GM19035 (cell line): ENCODE measurements around the gene CSAG1.
"Not testable (repeated sequence)": the region's sequence is repeated elsewhere in the genome, so short reads cannot be mapped to it uniquely, and the experiment has no call there.

Experiments used
- ATAC-seq: cut with Tn5 transposase; IDR thresholded peaks from one replicate; pipeline ENCODE4 v1.9.1; 2021; ENCODE audit not compliant: unreplicated experiment

Gene CSAG1, protein sequence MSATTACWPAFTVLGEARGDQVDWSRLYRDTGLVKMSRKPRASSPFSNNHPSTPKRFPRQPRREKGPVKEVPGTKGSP

DNA sequence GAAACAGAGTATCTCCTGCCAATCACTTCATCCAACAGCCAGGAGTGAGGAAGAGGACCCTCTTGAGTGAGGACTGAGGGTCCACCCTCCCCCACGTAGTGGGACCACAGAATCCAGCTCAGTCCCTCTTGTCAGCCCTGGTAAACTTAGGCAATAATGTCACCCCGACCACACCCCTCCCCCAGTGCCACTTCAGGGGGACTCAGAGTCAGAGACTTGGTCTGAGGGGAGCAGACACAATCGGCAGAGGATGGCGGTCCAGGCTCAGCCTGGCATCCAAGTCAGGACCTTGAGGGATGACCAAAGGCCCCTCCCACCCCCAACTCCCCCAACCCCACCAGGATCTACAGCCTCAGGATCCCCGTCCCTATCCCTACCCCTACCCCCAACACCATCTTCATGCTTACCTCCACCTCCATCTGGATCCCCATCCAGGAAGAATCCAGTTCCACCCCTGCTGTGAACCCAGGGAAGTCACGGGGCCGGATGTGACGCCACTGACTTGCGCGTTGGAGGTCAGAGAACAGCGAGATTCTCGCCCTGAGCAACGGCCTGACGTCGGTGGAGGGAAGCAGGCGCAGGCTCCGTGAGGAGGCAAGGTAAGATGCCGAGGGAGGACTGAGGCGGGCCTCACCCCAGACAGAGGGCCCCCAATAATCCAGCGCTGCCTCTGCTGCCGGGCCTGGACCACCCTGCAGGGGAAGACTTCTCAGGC is at the start of gene CSAG1, which contains the start of gene MAGEA12:
CSAG1 (minus strand) TSS at position 461 of the 715 bp plus-strand sequence. CDS start 1,261 bp downstream, outside the sequence.
MAGEA12 (plus strand) TSS at position 497 of the 715 bp plus-strand sequence. CDS start 2,405 bp downstream, outside the sequence.
- no peak for ATAC-seq

GRCh38 chrX:152769549-152770289 is 36.2 kb upstream of the CSAG1 start, which contains the start of gene MAGEA6:
TSS of gene MAGEA6 (minus strand) at chrX:152769689. CDS start at chrX:152767650, 2,039 bp downstream.
- not testable (repeated sequence) for ATAC-seq

DNA sequence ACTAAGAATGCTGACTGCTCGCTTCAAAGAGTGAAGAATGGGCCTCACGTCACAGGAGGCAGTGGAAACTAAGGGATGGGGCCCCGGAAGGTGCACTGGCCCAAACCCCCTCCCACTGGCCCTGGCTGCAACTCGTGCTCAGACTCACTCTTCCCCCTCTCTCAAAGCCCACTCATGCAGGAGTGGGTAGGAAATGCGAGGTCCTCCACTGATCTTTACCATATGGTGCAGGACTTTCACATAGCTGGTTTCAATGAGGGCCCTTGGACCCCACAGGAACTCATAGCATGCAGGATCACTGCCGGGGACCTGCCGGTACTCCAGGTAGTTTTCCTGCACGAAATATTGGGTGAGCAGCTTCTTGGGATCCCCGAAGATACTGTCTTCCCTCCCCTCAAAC is 33.0 kb upstream of the CSAG1 start:
- ATAC-seq: not testable (repeated sequence)

DNA sequence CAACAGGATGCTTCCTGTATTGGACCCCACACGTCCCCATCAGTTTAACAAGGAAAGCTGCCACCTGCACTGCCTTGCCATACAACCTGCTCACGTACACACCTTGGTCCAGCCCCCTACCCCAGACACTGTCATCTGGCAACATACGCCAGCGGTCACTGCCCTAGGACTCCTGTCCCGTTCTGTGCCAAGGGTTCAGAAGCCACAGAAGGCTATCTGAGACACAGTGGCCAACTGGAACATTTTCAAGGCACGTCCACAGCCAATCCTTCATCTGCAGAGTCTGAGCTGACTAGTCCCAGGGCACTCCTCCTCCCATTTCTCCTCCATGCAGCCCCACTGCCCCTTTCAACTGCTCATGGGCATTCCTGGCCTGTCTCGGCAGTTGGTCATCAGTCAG is 28.1 kb upstream of the CSAG1 start:
- ATAC-seq: not testable (repeated sequence)

DNA sequence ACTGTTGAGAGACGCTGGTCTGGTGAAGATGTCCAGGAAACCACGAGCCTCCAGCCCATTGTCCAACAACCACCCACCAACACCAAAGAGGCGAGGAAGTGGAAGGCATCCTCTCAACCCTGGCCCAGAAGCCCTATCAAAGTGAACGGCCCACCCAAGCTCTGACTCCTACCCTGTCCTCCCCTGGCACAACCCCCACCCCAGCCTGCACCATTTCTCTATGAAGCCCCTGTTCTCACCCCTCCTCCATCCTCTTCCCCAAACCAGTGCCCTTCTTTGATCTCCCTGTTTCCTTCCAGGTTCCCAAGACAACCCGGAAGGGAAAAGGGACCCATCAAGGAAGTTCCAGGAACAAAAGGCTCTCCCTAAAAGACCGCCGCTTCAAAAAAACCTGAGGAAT is 26.0 kb upstream of the CSAG1 start:
- not testable (repeated sequence) for ATAC-seq

DNA sequence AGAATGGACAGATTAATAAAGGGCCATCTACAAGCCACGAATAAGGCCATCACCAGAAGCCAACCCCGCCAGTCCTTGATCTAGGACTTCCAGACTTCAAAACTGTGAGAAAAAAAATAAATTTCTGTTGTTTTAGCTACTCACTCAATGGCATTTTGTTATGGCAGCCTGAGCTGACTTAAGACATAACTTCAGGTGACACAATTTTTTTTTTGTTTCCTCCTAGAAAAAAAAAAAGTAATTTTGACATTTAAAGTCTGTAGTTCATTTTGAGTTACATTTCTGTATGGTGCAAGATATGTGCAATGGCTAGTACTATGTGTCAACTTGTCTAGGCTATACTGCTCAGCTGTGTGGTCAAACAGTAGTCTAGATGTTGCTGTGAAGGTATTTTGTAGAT is 25.4 kb upstream of the CSAG1 start, which contains the start of gene CSAG3:
CSAG3 (plus strand) TSS at position 301 of the 400 bp plus-strand sequence.
- ATAC-seq: not testable (repeated sequence)

- not testable (repeated sequence) for ATAC-seq
Measured at GRCh38 chrX:152754871-152755270, 21.4 kb upstream of the CSAG1 start.

GRCh38 chrX:152753686-152754650 is 20.4 kb upstream of the CSAG1 start, which contains the start of gene MAGEA2:
TSS of gene MAGEA2 (minus strand) at chrX:152753842. CDS start at chrX:152751363, 2,479 bp downstream.
- not testable (repeated sequence) for ATAC-seq

GRCh38 chrX:152738560-152738959 is 5.0 kb upstream of the CSAG1 start:
- ATAC-seq: no peak

DNA sequence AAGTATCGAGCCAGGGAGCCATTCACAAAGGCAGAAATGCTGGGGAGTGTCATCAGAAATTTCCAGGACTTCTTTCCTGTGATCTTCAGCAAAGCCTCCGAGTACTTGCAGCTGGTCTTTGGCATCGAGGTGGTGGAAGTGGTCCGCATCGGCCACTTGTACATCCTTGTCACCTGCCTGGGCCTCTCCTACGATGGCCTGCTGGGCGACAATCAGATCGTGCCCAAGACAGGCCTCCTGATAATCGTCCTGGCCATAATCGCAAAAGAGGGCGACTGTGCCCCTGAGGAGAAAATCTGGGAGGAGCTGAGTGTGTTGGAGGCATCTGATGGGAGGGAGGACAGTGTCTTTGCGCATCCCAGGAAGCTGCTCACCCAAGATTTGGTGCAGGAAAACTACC is 3.0 kb upstream of the CSAG1 start:
- not testable (repeated sequence) for ATAC-seq

- no peak for ATAC-seq
Measured at GRCh38 chrX:152735860-152736511, 2.5 kb upstream of the CSAG1 start.

- no peak for ATAC-seq
Measured at GRCh38 chrX:152735101-152735500, 1.6 kb upstream of the CSAG1 start.

DNA sequence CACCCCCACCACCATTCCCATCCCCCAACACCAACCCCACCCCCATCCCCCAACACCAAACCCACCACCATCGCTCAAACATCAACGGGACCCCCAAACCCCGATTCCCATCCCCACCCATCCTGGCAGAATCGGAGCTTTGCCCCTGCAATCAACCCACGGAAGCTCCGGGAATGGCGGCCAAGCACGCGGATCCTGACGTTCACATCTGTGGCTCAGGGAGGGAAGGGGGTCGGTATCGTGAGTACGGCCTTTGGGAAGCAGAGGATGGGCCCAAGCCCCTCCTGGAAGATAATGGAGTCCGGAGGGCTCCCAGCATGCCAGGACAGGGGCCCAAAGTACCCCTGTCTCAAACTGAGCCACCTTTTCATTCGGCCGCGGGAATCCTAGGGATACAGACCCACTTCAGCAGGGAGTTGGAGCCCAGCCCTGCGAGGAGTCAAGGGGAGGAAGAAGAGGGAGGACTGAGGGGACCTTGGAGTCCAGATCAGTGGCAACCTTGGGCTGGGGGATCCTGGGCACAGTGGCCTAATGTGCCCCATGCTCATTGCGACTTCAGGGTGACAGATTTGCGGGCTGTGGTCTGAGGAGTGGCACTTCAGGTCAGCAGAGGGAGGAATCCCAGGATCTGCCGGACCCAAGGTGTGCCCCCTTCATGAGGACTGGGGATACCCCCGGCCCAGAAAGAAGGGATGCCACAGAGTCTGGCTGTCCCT is 780 bp upstream of the CSAG1 start:
- not testable (repeated sequence) for ATAC-seq

DNA sequence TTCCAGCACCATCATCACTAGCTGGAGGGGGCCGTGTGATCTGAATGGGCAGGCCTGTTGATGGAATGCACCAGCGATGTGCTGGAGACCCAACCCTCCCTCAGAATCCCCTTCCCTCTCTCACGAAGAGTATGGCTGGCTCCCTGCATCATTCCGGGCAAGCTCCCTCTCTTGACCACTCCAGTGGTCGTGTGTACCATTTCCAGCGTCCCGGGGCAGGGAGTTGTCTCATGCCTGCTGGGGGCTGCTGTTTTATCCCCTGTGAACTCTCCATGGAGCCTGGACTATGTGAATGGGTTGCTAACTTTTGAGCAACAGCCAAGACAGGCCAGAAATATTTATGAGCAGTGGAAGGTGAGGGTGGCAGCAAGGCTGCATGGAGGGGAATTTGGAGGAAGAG is 8.1 kb downstream of the CSAG1 start:
- no peak for ATAC-seq

- ATAC-seq: not testable (repeated sequence)
Measured at GRCh38 chrX:152713815-152714787, 19.4 kb downstream of the CSAG1 start, which contains the start of gene MAGEA2B. TSS of gene MAGEA2B (plus strand) at chrX:152714628. CDS start at chrX:152717107, 2,479 bp downstream.

DNA sequence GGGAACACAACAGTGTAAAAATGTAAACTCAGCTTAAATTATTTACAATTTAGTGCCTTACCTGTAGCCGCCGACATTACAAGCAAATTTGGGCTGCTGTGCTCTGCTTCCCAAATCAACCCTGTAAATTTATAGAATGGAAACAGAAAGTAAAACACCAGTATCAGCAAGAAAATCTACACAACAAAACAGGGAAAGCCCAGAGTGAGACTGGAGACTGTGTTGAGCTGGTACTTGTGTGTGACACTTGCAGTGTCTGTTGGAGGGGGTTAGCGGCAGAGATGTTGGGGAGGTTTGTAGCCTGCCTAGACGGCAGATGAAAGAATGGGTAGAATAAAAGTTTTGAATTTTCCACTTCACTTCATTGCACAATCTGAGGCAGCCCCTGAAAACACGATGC is 20.3 kb downstream of the CSAG1 start:
- not testable (repeated sequence) for ATAC-seq

DNA sequence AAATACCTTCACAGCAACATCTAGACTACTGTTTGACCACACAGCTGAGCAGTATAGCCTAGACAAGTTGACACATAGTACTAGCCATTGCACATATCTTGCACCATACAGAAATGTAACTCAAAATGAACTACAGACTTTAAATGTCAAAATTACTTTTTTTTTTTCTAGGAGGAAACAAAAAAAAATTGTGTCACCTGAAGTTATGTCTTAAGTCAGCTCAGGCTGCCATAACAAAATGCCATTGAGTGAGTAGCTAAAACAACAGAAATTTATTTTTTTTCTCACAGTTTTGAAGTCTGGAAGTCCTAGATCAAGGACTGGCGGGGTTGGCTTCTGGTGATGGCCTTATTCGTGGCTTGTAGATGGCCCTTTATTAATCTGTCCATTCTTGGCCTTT is 24.3 kb downstream of the CSAG1 start, which contains the start of gene CSAG2:
CSAG2 (minus strand) TSS at position 101 of the 400 bp plus-strand sequence. CDS start 161 bp downstream, outside the sequence.
- ATAC-seq: not testable (repeated sequence)

DNA sequence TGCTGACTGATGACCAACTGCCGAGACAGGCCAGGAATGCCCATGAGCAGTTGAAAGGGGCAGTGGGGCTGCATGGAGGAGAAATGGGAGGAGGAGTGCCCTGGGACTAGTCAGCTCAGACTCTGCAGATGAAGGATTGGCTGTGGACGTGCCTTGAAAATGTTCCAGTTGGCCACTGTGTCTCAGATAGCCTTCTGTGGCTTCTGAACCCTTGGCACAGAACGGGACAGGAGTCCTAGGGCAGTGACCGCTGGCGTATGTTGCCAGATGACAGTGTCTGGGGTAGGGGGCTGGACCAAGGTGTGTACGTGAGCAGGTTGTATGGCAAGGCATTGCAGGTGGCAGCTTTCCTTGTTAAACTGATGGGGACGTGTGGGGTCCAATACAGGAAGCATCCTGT is 27.0 kb downstream of the CSAG1 start:
- not testable (repeated sequence) for ATAC-seq
